Kidney (tissue), 14 donors: ENCODE data around the gene AP5M1. TPM values are rescaled to one million over a fixed set of nuclear protein-coding genes. Genes with fewer than 3 reads are reported as not detected.

ENCODE experiments used
- DNase-seq, 5 donors: peaks; one replicate each; pipeline ENCODE4 v3.0.0-alpha.2; 2013 to 2020
- FAIRE-seq: peaks from 2 replicates; lab custom pipeline; 2012; peaks lifted over from hg19 to GRCh38; lab: Jason Lieb, UNC
- H3K27ac ChIP-seq, 2 donors: one replicate each; pipeline ENCODE4 v1.7.0; 2013; ENCODE audit warnings: low read depth in 2 of 2, low read length in 2 of 2, inconsistent platforms in 1 of 2
- H3K27me3 ChIP-seq: one replicate; pipeline ENCODE4 v1.7.1; 2013; ENCODE audit warnings: low read length, inconsistent platforms; ENCODE audit not compliant: control insufficient read depth, insufficient read depth
- H3K36me3 ChIP-seq, 3 donors: one replicate each; pipeline versions ENCODE4 v1.7.0 to v1.7.1; 2013; ENCODE audit warnings: low read length in 3 of 3, control low read depth in 1 of 3, inconsistent platforms in 1 of 3; ENCODE audit not compliant: insufficient read depth in 3 of 3, control insufficient read depth in 2 of 3
- H3K4me1 ChIP-seq, 3 donors: one replicate each; pipeline versions ENCODE4 v1.7.0 to v1.7.1; 2013; ENCODE audit warnings: low read length in 3 of 3, inconsistent platforms in 1 of 3, low read depth in 1 of 3; ENCODE audit not compliant: control insufficient read depth in 2 of 3, insufficient read depth in 2 of 3
- H3K4me3 ChIP-seq, 3 donors: one replicate each; pipeline versions ENCODE4 v1.7.0 to v1.8.1; 2013; ENCODE audit warnings: low read length in 3 of 3, control low read depth in 1 of 3, inconsistent platforms in 1 of 3
- H3K9ac ChIP-seq, 3 donors: one replicate each; pipeline versions ENCODE4 v1.7.0 to v1.7.1; 2013; ENCODE audit warnings: low read length in 3 of 3, control low read depth in 1 of 3, inconsistent platforms in 1 of 3
- H3K9me3 ChIP-seq, 3 donors: one replicate each; pipeline versions ENCODE4 v1.7.0 to v1.7.1; 2013; ENCODE audit warnings: low read length in 3 of 3, control low read depth in 1 of 3, inconsistent platforms in 1 of 3; ENCODE audit not compliant: control insufficient read depth in 2 of 3, insufficient read depth in 1 of 3
- intact Hi-C: fragments of 100-400 bp; cut with DNase I; formaldehyde crosslinking; loops from one replicate; pipeline ENCODE4 v1.11.1; 2022
- polyA plus RNA-seq: library from polyadenylated mRNA; stranded (reverse); fragments of 350-450 nt; fragmentation: Illumina TruSeq; extraction: RNeasy Lipid Tissue Mini Kit (QIAGEN cat#74804); gene quantifications from one replicate; pipeline ENCODE4 v1.2.3, GENCODE V29; 2014; ENCODE audit warnings: low read depth, low replicate concordance; ENCODE audit not compliant: insufficient read depth
- total RNA-seq: library from RNA; stranded (reverse); fragmentation: NEBNext Ultra II Directional; extraction: Animal tissue kit (Norgen Biotek cat#: 25700); gene quantifications from one replicate; pipeline ENCODE4 v1.2.1, GENCODE V29; 2021
- TF ChIP-seq, protein P1 (sequence below): IDR thresholded peaks from 3 replicates; pipeline ENCODE4 v1.5.1; 2012; ENCODE audit warnings: mild to moderate bottlenecking, moderate library complexity, borderline replicate concordance; ENCODE audit not compliant: insufficient read depth; ENCODE audit errors: extremely low read depth
- donor health status: control.
- donor health status: control.
- donor health status: control.
- donor health status: control.
- donor health status: control.
- donor health status: DM: yes; HTN: yes; CAD: no.
- donor health status: Normal renal cell carcinoma (clear cell type).

AP5M1 gene
- total and polyA plus RNA-seq, 2 donors from 2014 or later: 18.3 to 49.4 TPM

DNA sequence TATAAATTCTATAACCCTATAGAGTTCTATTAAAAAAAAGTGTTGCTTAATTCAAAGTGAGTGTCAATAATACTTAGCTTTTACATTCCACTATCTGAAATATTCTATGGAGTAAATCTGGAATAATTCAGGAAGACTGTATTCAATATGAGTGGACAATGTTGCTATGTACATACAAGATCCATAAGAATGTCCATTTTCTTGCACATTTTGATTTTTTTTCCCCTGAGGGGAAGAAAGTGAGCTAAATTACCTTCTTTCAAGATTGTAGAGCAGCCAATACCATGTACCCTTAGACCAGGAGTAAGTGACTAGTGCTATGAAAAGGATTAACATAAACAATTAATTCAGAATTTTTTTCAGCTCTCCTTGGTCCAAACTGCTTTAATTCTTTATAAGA, 25.5 kb upstream of the AP5M1 start:
- TF ChIP-seq, protein P1, sequence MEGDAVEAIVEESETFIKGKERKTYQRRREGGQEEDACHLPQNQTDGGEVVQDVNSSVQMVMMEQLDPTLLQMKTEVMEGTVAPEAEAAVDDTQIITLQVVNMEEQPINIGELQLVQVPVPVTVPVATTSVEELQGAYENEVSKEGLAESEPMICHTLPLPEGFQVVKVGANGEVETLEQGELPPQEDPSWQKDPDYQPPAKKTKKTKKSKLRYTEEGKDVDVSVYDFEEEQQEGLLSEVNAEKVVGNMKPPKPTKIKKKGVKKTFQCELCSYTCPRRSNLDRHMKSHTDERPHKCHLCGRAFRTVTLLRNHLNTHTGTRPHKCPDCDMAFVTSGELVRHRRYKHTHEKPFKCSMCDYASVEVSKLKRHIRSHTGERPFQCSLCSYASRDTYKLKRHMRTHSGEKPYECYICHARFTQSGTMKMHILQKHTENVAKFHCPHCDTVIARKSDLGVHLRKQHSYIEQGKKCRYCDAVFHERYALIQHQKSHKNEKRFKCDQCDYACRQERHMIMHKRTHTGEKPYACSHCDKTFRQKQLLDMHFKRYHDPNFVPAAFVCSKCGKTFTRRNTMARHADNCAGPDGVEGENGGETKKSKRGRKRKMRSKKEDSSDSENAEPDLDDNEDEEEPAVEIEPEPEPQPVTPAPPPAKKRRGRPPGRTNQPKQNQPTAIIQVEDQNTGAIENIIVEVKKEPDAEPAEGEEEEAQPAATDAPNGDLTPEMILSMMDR: no peak
- intact Hi-C loops: no loop called here
- Histone ChIP-seq H3K27me3 (no peaks in the 10 kb centered on the region), H3K36me3 (peaks cover 0 to 6% (median 2%) of the 10 kb centered on the region in 3 donors), H3K4me3 (no peak overlapping the region), H3K9ac (no peak overlapping the region), H3K9me3 (no peaks in the 10 kb centered on the region), H3K27ac (no peak overlapping the region), H3K4me1 (no peaks in the 10 kb centered on the region)
- FAIRE-seq (no peak), DNase-seq (no peak)

DNA sequence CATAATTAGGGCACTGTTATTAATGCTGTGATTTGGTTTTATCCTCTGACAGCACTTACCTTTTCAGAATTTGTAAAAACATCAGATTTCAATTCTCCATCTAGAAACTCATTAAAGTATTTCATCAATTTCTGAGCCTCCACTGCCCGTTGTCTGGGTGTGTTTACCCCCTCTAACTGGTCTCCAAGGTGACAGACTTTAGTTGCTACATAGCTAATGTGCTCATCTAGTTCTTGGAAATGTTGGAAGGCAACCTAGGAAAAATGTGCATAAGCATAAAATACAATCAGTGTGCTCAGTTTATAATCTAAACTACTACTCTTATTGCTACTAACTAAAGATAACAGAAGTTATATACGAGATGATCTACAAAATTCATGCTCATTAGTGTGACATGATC, 24.7 kb upstream of the AP5M1 start:
- no peak overlapping the region for H3K9ac ChIP-seq
- no peak for FAIRE-seq
- no peaks in the 10 kb centered on the region for H3K9me3 ChIP-seq
- H3K4me1 ChIP-seq: no peaks in the 10 kb centered on the region
- H3K36me3 ChIP-seq: peaks cover 0 to 6% (median 2%) of the 10 kb centered on the region in 3 donors
- intact Hi-C loops: no loop called here
- H3K27ac ChIP-seq: no peak overlapping the region
- no peak for DNase-seq
- H3K27me3 ChIP-seq: no peaks in the 10 kb centered on the region
- TF ChIP-seq, protein P1: no peak
- no peak overlapping the region for H3K4me3 ChIP-seq

DNA sequence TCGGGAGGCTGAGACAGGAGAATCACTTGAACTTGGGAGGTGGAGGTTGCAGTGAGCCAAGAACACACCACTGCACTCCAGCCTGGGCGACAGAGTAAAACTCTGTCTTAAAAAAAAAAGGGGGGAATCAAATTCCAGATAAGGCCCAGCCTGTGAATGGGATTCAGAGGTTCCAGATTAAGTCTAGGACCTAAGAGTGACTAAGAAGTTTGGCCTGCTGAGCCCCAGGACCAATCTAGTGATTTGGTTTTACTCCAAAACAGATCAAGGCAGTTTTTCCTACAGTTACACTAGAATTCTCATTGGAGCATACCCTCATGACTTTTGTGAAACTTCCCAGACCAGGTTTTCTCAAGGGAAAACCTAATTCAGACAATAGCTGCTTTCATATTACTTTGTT, 22.8 kb upstream of the AP5M1 start:
- Histone ChIP-seq H3K9ac (no peak overlapping the region), H3K27ac (no peak overlapping the region), H3K9me3 (no peaks in the 10 kb centered on the region), H3K4me3 (no peak overlapping the region), H3K27me3 (no peaks in the 10 kb centered on the region), H3K36me3 (peaks cover 0 to 5% (median 2%) of the 10 kb centered on the region in 3 donors), H3K4me1 (no peaks in the 10 kb centered on the region)
- TF ChIP-seq, protein P1: no peak
- intact Hi-C loops: no loop called here
- FAIRE-seq (no peak), DNase-seq (no peak)

DNA sequence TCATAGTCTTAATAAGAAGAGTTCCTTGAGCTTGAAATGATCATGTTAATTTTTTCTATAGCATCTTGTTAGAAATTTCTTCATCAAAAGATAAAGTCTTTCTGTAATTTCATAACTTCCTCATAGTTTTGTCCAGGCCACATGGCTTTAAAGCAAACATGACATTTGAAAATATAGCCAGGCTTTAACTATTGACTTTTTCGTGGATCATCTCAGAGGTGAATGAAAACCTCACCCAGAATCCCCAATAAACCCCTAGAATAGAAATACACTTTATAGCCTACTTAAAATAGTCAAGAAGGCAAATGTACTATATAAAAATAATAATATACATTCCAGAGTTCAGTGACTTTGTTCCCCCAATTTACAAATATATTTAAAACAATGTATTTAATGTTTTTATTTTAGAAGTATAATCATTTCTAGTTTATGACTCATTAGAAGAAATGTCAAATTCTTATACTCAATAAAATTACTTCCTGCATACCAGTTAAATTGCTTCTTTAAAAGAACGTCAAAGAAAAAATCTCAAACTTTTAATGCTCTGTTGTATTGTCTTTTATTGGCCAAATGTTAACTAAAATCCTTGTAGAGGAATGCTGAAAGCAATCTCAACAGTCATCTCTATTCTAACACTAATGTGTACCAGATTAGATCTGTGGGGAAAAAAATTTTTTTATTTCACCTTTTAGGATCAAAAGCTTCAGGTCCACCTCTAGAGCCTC, 21.7 kb upstream of the AP5M1 start:
- Histone ChIP-seq H3K36me3 (peaks cover 0 to 2% (median 2%) of the 10 kb centered on the region in 3 donors), H3K4me1 (no peaks in the 10 kb centered on the region), H3K9me3 (no peaks in the 10 kb centered on the region), H3K27me3 (no peaks in the 10 kb centered on the region), H3K27ac (no peak overlapping the region), H3K4me3 (no peak overlapping the region), H3K9ac (no peak overlapping the region)
- DNase-seq: no peak
- intact Hi-C loops: no loop called here
- TF ChIP-seq, protein P1: no peak
- FAIRE-seq: peak; percentile 29
